Upper lobe of right lung (tissue), 1 donor: Measurements from ENCODE around the gene DCBLD2. TPM values are rescaled to one million over a fixed set of nuclear protein-coding genes. Genes with fewer than 3 reads are reported as not detected.

Source experiments
- ATAC-seq: fragments of 200-7000 bp; cut with Tn5 transposase; one replicate; pipeline ENCODE4 v1.9.1; 2020; ENCODE audit warnings: mild to moderate bottlenecking, moderate library complexity
- DNase-seq: peaks from one replicate; pipeline ENCODE4 v3.0.0-alpha.2; 2020
- H3K27ac ChIP-seq: fragments of 200-600 bp; one replicate; pipeline ENCODE4 v1.8.0; 2022
- H3K27me3 ChIP-seq: fragments of 200-600 bp; one replicate; pipeline ENCODE4 v1.8.0; 2022; ENCODE audit warnings: mild to moderate bottlenecking
- H3K36me3 ChIP-seq: fragments of 200-600 bp; one replicate; pipeline ENCODE4 v1.8.0; 2022
- H3K4me1 ChIP-seq: fragments of 200-600 bp; one replicate; pipeline ENCODE4 v1.8.0; 2022
- H3K4me3 ChIP-seq: fragments of 200-600 bp; one replicate; pipeline ENCODE4 v1.8.0; 2022; ENCODE audit warnings: mild to moderate bottlenecking
- H3K9me3 ChIP-seq: fragments of 200-600 bp; one replicate; pipeline ENCODE4 v1.8.0; 2022
- intact Hi-C: fragments of 100-400 bp; cut with DNase I; formaldehyde crosslinking; loops from one replicate; pipeline ENCODE4 v1.11.0; 2022
- total RNA-seq: library from RNA; stranded (reverse); fragmentation: NEBNext Ultra II Directional; extraction: Animal tissue kit (Norgen Biotek cat#: 25700); gene quantifications from one replicate; pipeline ENCODE4 v1.2.1, GENCODE V29; 2021
- TF ChIP-seq, protein P1 (sequence below): fragments of 200-600 bp; IDR thresholded peaks from one replicate; pipeline ENCODE4 v1.8.0; 2022; ENCODE audit warnings: antibody characterized with exemption
- donor health status: DM: no; HTN: yes; CAD: no; lungs with severe emphysema.

DCBLD2 gene
- total RNA-seq, 1 donor from 2014 or later, result 35.8 TPM

GRCh38 chr3:98780343-98780742, 121.2 kb downstream of the DCBLD2 start:
- TF ChIP-seq, protein P1, sequence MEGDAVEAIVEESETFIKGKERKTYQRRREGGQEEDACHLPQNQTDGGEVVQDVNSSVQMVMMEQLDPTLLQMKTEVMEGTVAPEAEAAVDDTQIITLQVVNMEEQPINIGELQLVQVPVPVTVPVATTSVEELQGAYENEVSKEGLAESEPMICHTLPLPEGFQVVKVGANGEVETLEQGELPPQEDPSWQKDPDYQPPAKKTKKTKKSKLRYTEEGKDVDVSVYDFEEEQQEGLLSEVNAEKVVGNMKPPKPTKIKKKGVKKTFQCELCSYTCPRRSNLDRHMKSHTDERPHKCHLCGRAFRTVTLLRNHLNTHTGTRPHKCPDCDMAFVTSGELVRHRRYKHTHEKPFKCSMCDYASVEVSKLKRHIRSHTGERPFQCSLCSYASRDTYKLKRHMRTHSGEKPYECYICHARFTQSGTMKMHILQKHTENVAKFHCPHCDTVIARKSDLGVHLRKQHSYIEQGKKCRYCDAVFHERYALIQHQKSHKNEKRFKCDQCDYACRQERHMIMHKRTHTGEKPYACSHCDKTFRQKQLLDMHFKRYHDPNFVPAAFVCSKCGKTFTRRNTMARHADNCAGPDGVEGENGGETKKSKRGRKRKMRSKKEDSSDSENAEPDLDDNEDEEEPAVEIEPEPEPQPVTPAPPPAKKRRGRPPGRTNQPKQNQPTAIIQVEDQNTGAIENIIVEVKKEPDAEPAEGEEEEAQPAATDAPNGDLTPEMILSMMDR, result no peak
- Histone ChIP-seq H3K27ac (no peak overlapping the region), H3K4me1 (peaks cover 24% of the 10 kb centered on the region), H3K4me3 (no peak overlapping the region), H3K9me3 (no peaks in the 10 kb centered on the region), H3K27me3 (no peaks in the 10 kb centered on the region), H3K36me3 (peaks cover 4% of the 10 kb centered on the region)
- no peak for DNase-seq
- intact Hi-C loops, result no loop called here
- ATAC-seq, result no peak

GRCh38 chr3:98779541-98780335, 121.8 kb downstream of the DCBLD2 start:
- intact Hi-C loops, result no loop called here
- Histone ChIP-seq H3K4me3 (no peak overlapping the region), H3K27me3 (no peaks in the 10 kb centered on the region), H3K27ac (no peak overlapping the region), H3K36me3 (peaks cover 4% of the 10 kb centered on the region), H3K4me1 (peaks cover 20% of the 10 kb centered on the region), H3K9me3 (no peaks in the 10 kb centered on the region)
- TF ChIP-seq, protein P1, result no peak
- DNase-seq (no peak), ATAC-seq (no peak)

- intact Hi-C loops, result no loop called here
- no peak for DNase-seq
- TF ChIP-seq, protein P1, result no peak
- peak; percentile 69 for ATAC-seq
- H3K4me3 ChIP-seq, result no peak overlapping the region
- H3K27me3 ChIP-seq, result no peaks in the 10 kb centered on the region
- no peak overlapping the region for H3K27ac ChIP-seq
- peaks cover 12% of the 10 kb centered on the region for H3K36me3 ChIP-seq
- peaks cover 15% of the 10 kb centered on the region for H3K4me1 ChIP-seq
- H3K9me3 ChIP-seq, result no peaks in the 10 kb centered on the region
Measured at GRCh38 chr3:98778852-98779413, 122.6 kb downstream of the DCBLD2 start.

DNA sequence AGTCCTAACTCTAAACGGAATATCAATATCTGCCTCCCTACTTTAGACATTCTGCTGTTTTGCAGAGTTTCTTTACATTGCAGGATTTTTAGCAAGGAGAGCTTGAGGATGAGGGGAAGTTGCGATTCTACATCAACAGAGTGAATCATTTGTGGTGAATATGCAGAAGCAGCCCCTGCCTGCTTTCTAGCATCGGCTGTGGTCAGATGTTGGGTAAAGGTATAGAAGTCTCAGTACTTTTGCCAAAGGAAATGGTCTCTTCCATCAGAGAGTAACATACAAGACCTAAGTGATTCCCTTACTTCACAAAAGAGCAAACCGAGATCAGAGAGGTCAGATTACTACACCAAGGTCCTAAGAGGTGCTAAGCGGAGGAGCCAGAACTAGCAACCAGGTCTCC, 123.1 kb downstream of the DCBLD2 start:
- TF ChIP-seq, protein P1, result no peak
- Histone ChIP-seq H3K36me3 (peaks cover 15% of the 10 kb centered on the region), H3K4me3 (no peak overlapping the region), H3K9me3 (no peaks in the 10 kb centered on the region), H3K27me3 (no peaks in the 10 kb centered on the region), H3K27ac (no peak overlapping the region), H3K4me1 (peaks cover 15% of the 10 kb centered on the region)
- ATAC-seq (peak; percentile 46), DNase-seq (no peak)
- intact Hi-C loops, result no loop called here

- Histone ChIP-seq H3K4me3 (no peak overlapping the region), H3K27ac (no peak overlapping the region), H3K9me3 (no peaks in the 10 kb centered on the region), H3K27me3 (no peaks in the 10 kb centered on the region), H3K4me1 (peaks cover 15% of the 10 kb centered on the region), H3K36me3 (peaks cover 20% of the 10 kb centered on the region)
- no peak for DNase-seq
- intact Hi-C loops, result no loop called here
- TF ChIP-seq, protein P1, result no peak
- peak; percentile 12 for ATAC-seq
Measured at GRCh38 chr3:98777801-98778220, 123.7 kb downstream of the DCBLD2 start.
